ENCODE measurements around the gene TMEM117.
"Not testable (repeated sequence)": the region's sequence is repeated elsewhere in the genome, so short reads cannot be mapped to it uniquely, and the experiment has no call there.

The TMEM117 gene

GRCh38 chr12:44118946-44119345 lies 283.1 kb downstream of the TMEM117 start:
- DNase-seq: no peak

- DNase-seq: no peak
Measured at GRCh38 chr12:44126806-44127205, 290.9 kb downstream of the TMEM117 start.

GRCh38 chr12:44127966-44128710 lies 292.3 kb downstream of the TMEM117 start:
- DNase-seq: no peak

DNA sequence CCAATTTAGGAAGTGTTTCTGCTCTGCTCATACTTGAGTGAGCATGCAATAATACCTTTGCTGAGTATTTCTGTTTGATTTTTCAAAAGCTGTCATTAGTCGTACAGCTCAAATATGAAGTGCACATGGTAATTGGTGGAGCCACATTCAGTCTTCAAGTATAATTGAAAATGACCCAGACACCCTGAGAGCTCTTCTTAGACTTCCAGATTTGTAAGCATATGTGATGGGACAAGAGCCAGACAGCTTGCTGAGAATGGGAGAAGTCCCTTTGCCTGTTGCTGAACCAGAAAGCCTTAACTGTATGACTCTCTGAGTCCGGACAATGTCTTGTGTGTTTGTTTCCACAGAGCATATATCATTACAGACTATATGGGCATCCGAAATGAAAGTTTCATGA lies 307.3 kb downstream of the TMEM117 start:
- no peak for DNase-seq

DNA sequence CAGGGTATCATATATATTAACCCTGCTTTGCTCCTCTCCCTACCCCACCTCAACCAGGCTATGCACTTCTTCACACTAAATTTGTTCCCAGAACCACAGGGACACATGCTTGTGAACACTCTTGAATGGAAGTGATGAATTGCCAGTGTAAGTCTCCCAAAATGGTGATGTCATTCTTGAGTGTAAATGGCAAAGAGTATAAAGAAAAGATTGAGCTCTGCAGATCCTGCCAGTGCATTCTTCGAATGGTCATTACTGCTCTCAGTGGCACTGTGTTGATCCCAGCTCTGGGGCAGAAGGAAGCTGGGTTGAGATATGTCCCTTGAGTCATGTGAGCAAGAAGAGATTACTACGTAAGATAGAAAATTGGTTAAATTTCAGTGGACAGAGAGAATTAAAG lies 313.1 kb downstream of the TMEM117 start:
- no peak for DNase-seq

DNA sequence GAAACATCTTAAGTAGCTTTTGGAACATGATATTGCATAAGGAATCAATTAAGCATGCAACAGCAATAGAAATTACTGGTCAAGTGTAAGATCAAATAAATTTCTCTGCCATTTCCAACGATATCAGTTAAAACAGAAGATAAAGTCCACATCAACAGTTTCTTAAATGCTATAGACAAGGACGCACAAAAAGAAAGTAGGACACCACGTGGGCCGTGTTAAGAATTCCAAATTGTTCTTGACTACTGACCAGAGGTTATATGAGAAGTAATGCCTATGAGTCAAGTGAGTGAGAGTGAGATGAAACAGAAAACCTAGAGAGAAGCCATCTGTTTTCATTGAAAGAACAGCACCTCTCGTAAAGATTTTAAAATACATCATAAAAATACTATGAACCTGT lies 318.2 kb downstream of the TMEM117 start:
- DNase-seq: no peak

GRCh38 chr12:44155358-44155757 lies 319.5 kb downstream of the TMEM117 start:
- DNase-seq: no peak

GRCh38 chr12:44157359-44157758 lies 321.5 kb downstream of the TMEM117 start:
- no peak for DNase-seq

- DNase-seq: no peak
Measured at GRCh38 chr12:44158746-44159145, 322.9 kb downstream of the TMEM117 start.

GRCh38 chr12:44159216-44159615 lies 323.3 kb downstream of the TMEM117 start:
- no peak for DNase-seq

DNA sequence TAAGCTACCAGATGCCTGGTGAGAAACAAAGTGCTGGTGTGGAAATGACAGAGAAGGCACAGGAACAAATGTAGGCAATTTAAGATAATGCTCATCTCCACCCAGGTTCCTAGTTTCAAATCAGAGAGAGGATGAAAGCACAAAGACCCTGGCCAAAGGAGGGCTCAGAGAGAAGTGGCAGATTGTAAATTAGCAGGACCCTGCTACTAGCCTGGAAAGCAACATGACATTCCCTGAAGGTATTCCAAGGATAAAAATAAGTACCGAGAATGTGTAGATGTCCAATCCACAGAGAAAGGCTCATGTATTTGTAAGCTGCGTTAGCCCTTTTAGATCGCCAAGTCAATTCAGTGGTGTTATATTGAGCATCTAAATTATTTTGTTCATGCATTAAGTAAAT lies 324.0 kb downstream of the TMEM117 start:
- no peak for DNase-seq

DNA sequence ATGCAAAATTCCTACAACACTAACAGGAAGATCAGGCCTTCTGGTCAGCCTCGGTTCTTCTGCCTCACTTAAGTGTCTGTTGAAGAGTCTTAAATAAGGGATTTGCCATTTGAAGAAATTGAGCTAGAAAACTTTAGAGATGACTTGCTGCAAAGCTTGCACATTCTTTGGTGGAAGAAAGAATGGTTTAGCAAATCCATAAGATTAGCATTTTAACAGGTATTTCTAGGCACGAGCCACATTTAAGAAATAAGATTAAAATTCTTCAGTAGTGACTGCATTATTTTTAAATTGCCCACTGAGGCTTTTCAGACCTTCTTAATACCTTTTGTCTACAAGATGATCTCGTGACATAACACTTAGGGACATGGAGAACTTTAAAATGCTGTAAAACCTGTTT lies 327.1 kb downstream of the TMEM117 start:
- no peak for DNase-seq

- no peak for DNase-seq
Measured at GRCh38 chr12:44174053-44174452, 338.2 kb downstream of the TMEM117 start.

GRCh38 chr12:44184499-44185206 lies 348.8 kb downstream of the TMEM117 start:
- no peak for DNase-seq

DNA sequence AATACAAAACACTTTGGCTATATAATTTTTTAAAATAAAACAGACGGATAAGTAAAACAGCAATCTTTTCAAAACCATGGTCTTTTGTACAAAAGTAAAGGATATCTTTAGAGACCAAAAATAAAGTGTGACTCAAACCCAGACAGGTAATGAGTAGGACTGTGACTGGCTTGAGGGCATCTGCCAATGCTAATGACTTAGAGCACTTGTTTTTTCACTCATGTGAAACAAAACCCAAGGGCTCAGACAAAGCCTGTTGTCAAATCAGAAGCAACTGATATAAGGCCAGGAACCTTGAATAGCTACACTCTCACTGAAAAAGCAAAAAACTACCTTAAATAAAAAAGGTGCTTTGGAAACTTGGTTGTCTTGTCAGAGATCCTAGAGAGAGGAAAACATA lies 357.4 kb downstream of the TMEM117 start:
- DNase-seq: no peak

DNA sequence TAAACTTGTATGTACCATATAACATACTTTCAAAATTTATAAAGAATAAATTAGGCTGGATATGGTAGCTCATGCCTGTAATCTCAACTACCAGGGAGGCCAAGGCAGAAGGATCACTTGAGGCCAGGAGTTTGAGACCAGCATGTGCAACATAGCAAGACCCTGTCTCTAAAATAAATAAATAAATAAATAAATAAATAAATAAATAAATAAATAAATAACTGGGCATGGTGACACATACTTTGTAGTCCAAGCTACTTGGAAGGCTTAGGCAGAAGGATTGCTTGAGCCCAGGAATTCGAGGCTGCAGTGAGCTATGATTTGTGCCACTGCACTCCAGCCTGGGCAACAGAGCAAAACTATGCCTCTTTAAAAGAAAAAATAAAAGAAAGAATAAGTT lies 359.8 kb downstream of the TMEM117 start:
- not testable (repeated sequence) for DNase-seq

DNA sequence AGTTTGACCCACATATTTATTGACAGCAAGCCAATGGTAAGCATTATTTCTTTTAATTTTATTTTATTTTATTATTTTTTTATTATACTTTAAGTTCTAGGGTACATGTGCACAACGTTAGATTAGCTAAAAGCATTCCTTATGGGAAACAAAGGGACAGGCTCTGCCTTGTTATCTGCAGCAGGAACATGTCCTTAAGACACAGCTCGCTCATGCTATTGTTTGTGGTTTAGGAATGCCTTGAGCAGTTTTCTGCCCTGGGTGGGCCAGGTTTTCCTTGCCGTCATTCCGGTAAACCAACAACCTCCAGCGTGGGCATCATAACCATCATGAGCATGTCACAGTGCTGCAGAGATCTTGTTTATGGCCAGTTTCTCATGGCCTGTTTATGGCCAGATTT lies 370.2 kb downstream of the TMEM117 start:
- no peak for DNase-seq

GRCh38 chr12:44217146-44217883 lies 381.4 kb downstream of the TMEM117 start:
- no peak for DNase-seq

DNA sequence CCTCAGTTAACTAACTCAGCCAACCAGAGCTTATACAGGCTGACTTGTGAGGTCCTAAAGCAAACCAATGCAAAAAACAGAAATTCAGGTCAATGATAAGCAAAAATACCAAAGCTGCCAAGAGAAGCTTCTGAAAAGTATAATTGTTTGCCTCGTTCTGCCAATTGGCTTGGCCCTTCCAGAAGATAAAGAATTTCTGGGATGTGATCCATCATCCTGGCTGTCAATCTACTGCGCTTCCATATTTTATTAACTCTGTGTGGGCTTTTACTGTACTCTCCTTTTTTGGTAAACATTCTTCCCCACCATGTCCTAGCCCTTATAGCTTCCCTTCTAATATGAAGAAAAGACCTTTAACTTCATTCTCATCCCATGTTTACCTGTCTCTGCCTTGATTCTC lies 387.9 kb downstream of the TMEM117 start:
- no peak for DNase-seq

- no peak for DNase-seq
Measured at GRCh38 chr12:44224399-44225148, 388.7 kb downstream of the TMEM117 start.

DNA sequence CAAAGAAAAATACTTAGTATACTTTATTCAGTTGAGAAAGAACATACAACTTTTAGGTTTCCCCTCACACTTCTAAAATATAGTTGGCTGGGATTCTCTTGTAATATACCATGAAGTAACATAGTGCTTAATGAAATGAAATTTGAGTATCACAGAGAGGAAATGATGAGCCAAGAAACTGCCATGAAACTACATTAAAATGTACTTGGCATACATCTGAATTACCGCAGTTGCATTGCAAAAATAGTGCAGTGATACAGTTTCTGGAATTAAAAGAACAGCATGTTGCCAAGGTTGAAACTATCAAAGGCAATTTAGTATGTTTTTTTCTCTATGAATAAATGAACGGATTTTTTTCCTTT lies 389.2 kb downstream of the TMEM117 start:
- DNase-seq: no peak

DNA sequence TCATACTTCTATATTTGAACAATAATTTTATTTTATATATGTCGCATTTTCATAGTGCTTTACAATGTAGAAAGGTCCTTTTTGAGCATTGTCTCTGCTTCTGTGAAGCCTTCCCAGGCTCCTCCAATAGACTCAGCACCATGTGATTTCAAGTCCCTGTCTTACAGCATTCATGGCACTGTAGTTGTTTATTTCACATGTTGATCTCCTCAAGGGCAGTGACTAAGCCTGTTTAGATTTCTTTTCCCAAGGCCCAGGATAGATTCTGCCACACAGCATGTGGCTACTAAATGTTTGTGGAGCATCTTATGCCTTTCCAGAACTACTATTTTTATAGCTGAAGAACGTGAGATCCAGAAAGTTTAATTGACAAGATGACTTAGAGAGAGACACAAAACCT lies 391.7 kb downstream of the TMEM117 start:
- DNase-seq: no peak

DNA sequence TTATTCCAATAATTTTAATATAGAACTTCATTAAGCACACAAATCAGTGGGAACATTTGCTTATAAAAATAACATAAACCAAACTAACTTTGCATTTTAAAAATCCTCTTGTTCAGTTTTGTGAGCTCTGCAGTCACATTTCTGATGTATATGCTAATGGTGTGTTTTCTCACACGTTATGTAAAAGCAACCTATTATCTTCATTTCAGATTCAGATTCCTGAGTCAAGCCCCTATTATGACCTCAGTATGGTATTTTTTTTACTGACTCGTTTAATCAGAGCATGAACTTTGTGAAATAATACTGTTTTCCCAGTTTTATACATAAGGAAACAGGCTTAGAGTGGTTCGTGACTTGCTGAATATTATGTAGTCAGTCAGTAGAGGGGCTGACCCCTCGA lies 394.0 kb downstream of the TMEM117 start:
- DNase-seq: no peak
